Right cardiac atrium (tissue), 5 donors: ENCODE results near the gene MYH13. TPM values are rescaled to one million over a fixed set of nuclear protein-coding genes. Genes with fewer than 3 reads are reported as not detected.

Source experiments
- polyA plus RNA-seq: library from polyadenylated mRNA; stranded (reverse); fragments of 200-250 nt; gene quantifications from one replicate; pipeline ENCODE4 v1.2.3, GENCODE V29; 2013
- total RNA-seq, 4 donors: library from RNA; stranded (reverse); fragmentation: NEBNext Ultra II Directional; extraction: Animal tissue kit (Norgen Biotek cat#: 25700); gene quantifications; one replicate each; pipeline ENCODE4 v1.2.1, GENCODE V29; 2021
- donor health status: healthy with polysubstance abuse.
- donor health status: DM: no; HTN: yes; CAD: no.
- donor health status: DM: no; HTN: no; CAD: no.
- donor health status: DM: no; HTN: yes; CAD: no; lungs with severe emphysema.
- donor health status: DM: yes; HTN: yes; CAD: no.

The MYH13 gene
- total and polyA plus RNA-seq, 5 donors, result not detected

Other genes with a start within 250 kb of the MYH13 start
- gene GAS7, start 174.4 kb downstream of the MYH13 start, total RNA-seq, result 100 to 1,000 TPM in 3 of 4 donors, 10 to 100 TPM in 1; 68.1 to 200 (median 122) TPM
- 40.3 TPM for gene GAS7, start 174.4 kb downstream of the MYH13 start, polyA plus RNA-seq
- gene MYH8, start 48.9 kb upstream of the MYH13 start, total RNA-seq, result not detected
- not detected for gene MYH8, start 48.9 kb upstream of the MYH13 start, polyA plus RNA-seq
- under 1 TPM in 1 of 4 donors, not detected in 3; 0.03 TPM for gene MYH4, start 96.6 kb upstream of the MYH13 start, total RNA-seq
- gene MYH4, start 96.6 kb upstream of the MYH13 start, polyA plus RNA-seq, result not detected
- gene MYH1, start 145.5 kb upstream of the MYH13 start, total RNA-seq, result under 1 TPM in 2 of 4 donors, not detected in 2; 0.06 to 0.25 TPM
- not detected for gene MYH1, start 145.5 kb upstream of the MYH13 start, polyA plus RNA-seq
- under 1 TPM in 2 of 4 donors, not detected in 2; 0.68 to 0.76 TPM for gene MYH2, start 176.7 kb upstream of the MYH13 start, total RNA-seq
- not detected for gene MYH2, start 176.7 kb upstream of the MYH13 start, polyA plus RNA-seq